HCT116 (cell line): Measurements from ENCODE around the gene LSM4. TPM values are rescaled to one million over a fixed set of nuclear protein-coding genes. Genes with fewer than 3 reads are reported as not detected.

Experiments used
- ATAC-seq: fragments of 200-7000 bp; cut with Tn5 transposase; 2 replicates; pipeline ENCODE4 v1.9.1; 2020; ENCODE audit warnings: mild to moderate bottlenecking, moderate library complexity
- BruUV-seq: library from RNA; stranded (reverse); fragments of 400-500 nt; replicated peaks from 2 replicates; lab custom pipeline; 2021; lab: Mats Ljungman, UMichigan
- CTCF ChIA-PET: fragments of 300-600 bp; sonication (Branson Sonifier 250); formaldehyde crosslinking; loops from one replicate; lab custom pipeline; 2021; ENCODE audit warnings: antibody characterized with exemption; lab: Charles Lee
- POLR2A ChIA-PET: fragments of 300-600, 350-600 bp; sonication (Branson Sonifier 250); formaldehyde crosslinking; loops from one replicate; lab custom pipeline; 2021; ENCODE audit warnings: antibody characterized with exemption; lab: Charles Lee
- RAD21 ChIA-PET, 2 experiments: fragments of 300-600 bp; sonication (Branson Sonifier 250); formaldehyde crosslinking; loops; one replicate each; lab custom pipeline; 2023; ENCODE audit warnings: low total read pairs in 2 of 2; ENCODE audit not compliant: uncharacterized antibody in 2 of 2, unreplicated experiment in 2 of 2, low non-redundant PET in 1 of 2; lab: Charles Lee
- DNase-seq: peaks from one replicate; pipeline ENCODE4 v3.0.0-alpha.2; 2010; ENCODE audit warnings: low read depth, low spot score
- H2AFZ ChIP-seq: fragments of 200-600 bp; shearing (Covaris generic), sonication (generic); 2 replicates; pipeline ENCODE4 v1.6.1; 2017; ENCODE audit warnings: low read depth, mixed run types, mixed read lengths, antibody characterized with exemption, low read length; ENCODE audit not compliant: poor library complexity, severe bottlenecking
- H3K27ac ChIP-seq: 2 replicates; pipeline ENCODE4 v1.5.1; 2012; ENCODE audit warnings: low read depth, low read length
- H3K27me3 ChIP-seq: fragments of 200-600 bp; sonication (generic); 2 replicates; pipeline ENCODE4 v1.6.1; 2016; ENCODE audit warnings: mixed run types, low read length, mixed read lengths; ENCODE audit not compliant: insufficient read depth
- H3K36me3 ChIP-seq, 2 experiments: fragments of 200-500 bp in 1 of 2; fragments of 200-600 bp in 1 of 2; sonication (Bioruptor generic) in 1 of 2; sonication (generic) in 1 of 2; 2 replicates each; pipeline versions ENCODE4 v1.5.1 to v1.6.1; 2014 to 2016; ENCODE audit warnings: low read length in 2 of 2, inconsistent platforms in 1 of 2, mixed read lengths in 1 of 2, mixed run types in 1 of 2; ENCODE audit not compliant: insufficient read depth in 2 of 2, control insufficient read depth in 1 of 2
- H3K4me1 ChIP-seq, 2 experiments: fragments of 200-600 bp in 1 of 2; sonication (generic) in 1 of 2; 2 replicates each; pipeline versions ENCODE4 v1.5.1 to v1.6.1; 2012 to 2017; ENCODE audit warnings: low read length in 2 of 2, inconsistent platforms in 1 of 2, mild to moderate bottlenecking in 1 of 2, mixed read lengths in 1 of 2, mixed run types in 1 of 2, moderate library complexity in 1 of 2; ENCODE audit not compliant: insufficient read depth in 2 of 2, control insufficient read depth in 1 of 2
- H3K4me2 ChIP-seq: fragments of 200-600 bp; sonication (generic); 2 replicates; pipeline ENCODE4 v1.6.1; 2017; ENCODE audit warnings: mixed run types, low read length, mixed read lengths
- H3K4me3 ChIP-seq, 2 experiments: fragments of 200-600 bp in 1 of 2; sonication (generic) in 1 of 2; replicated peaks in 1 of 2; 2 replicates each; pipeline ENCODE4 v1.5.1; 2011 to 2016; ENCODE audit warnings: low read length in 2 of 2, control low read depth in 1 of 2, low read depth in 1 of 2, mild to moderate bottlenecking in 1 of 2, mixed read lengths in 1 of 2, mixed run types in 1 of 2
- H3K79me2 ChIP-seq: fragments of 200-600 bp; sonication (generic); 2 replicates; pipeline ENCODE4 v1.6.1; 2017; ENCODE audit warnings: mild to moderate bottlenecking, mixed run types, low read length, moderate library complexity, mixed read lengths; ENCODE audit not compliant: insufficient read depth
- H3K9ac ChIP-seq: fragments of 200-600 bp; sonication (generic); 2 replicates; pipeline ENCODE4 v1.6.1; 2016; ENCODE audit warnings: low read length, mixed read lengths
- H3K9me2 ChIP-seq: fragments of 200-600 bp; sonication (generic), shearing (Covaris generic); 2 replicates; pipeline ENCODE4 v1.6.1; 2017; ENCODE audit warnings: mixed run types, mild to moderate bottlenecking, moderate library complexity; ENCODE audit not compliant: insufficient read depth
- H3K9me3 ChIP-seq, 2 experiments: fragments of 200-500 bp in 1 of 2; fragments of 200-600 bp in 1 of 2; sonication (Bioruptor generic) in 1 of 2; sonication (generic) in 1 of 2; 2 replicates each; pipeline ENCODE4 v1.6.1; 2014 to 2017; ENCODE audit warnings: low read length in 2 of 2, mixed read lengths in 2 of 2, inconsistent platforms in 1 of 2, low read depth in 1 of 2, mild to moderate bottlenecking in 1 of 2, mixed run types in 1 of 2, moderate library complexity in 1 of 2; ENCODE audit not compliant: control insufficient read depth in 1 of 2, insufficient read depth in 1 of 2
- H4K20me1 ChIP-seq: fragments of 200-600 bp; sonication (generic), shearing (Covaris generic); 2 replicates; pipeline ENCODE4 v1.6.1; 2017; ENCODE audit warnings: mixed run types, mild to moderate bottlenecking, moderate library complexity; ENCODE audit not compliant: insufficient read depth
- CBX3 ChIP-seq: IDR thresholded peaks from 2 replicates; pipeline ENCODE4 v1.6.1; 2012; ENCODE audit warnings: low read depth
- CEBPB ChIP-seq: IDR thresholded peaks from 2 replicates; pipeline ENCODE4 v1.6.1; 2012; ENCODE audit warnings: low read depth
- EZH2 ChIP-seq: fragments of 200-600 bp; sonication (generic); IDR thresholded peaks from 2 replicates; pipeline ENCODE4 v1.6.1; 2017; ENCODE audit warnings: antibody characterized with exemption, mixed run types
- RAD21 ChIP-seq: IDR thresholded peaks from 2 replicates; pipeline ENCODE4 v1.6.1; 2012; ENCODE audit warnings: low read depth, mild to moderate bottlenecking
- YY1 ChIP-seq: IDR thresholded peaks from 2 replicates; pipeline ENCODE4 v1.6.1; 2011; ENCODE audit warnings: low read length, low read depth, moderate library complexity, mild to moderate bottlenecking; ENCODE audit not compliant: insufficient replicate concordance; ENCODE audit errors: extremely low read depth
- ZNF274 ChIP-seq: fragments of 200-500 bp; sonication (Bioruptor generic); IDR thresholded peaks from 2 replicates; pipeline ENCODE4 v1.6.1; 2014; ENCODE audit warnings: mild to moderate bottlenecking, low read depth, low read length, inconsistent platforms
- intact Hi-C: fragments of 100-400 bp; cut with micrococcal nuclease; formaldehyde crosslinking; loops from 2 replicates; pipeline ENCODE4 v1.10.0; 2022
- total RNA-seq: library from RNA; stranded (reverse); gene quantifications from one replicate; pipeline ENCODE4 v1.2.1, GENCODE V29; 2021; ENCODE audit not compliant: unreplicated experiment
- TF ChIP-seq, protein P1 (sequence below): IDR thresholded peaks from 2 replicates; pipeline ENCODE4 v1.6.1; 2012

The LSM4 gene
- total RNA-seq, 1 experiment from 2014 or later, result 400 TPM

DNA sequence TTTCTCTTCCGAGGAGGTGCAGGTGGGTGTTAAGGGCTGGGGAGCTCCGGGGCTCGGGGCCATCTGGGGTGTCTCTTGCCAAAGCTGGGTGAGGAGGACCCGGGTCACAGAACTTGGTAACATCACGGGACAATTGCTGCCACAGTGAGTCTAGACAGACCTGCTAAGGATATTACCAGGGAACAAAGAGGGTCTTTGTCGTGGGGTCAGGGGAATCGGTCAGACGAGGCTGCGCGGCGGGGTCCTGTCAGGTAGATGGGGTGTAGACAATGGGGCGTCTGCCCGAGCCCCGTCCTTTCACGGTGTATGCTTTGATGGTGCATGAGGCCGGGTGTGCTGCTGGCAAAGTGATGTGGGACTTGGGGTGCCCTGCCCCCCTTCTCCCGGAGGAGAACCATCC is 25.3 kb upstream of the LSM4 start:
- Histone ChIP-seq H3K9me2 (no peaks in the 10 kb centered on the region), H4K20me1 (no peaks in the 10 kb centered on the region), H3K4me1 (peaks cover 26 to 40% of the 10 kb centered on the region in 2 experiments), H3K4me3 (no peak overlapping the region), H3K9ac (no peak overlapping the region), H3K27me3 (no peaks in the 10 kb centered on the region), H2AFZ (no peak overlapping the region), H3K27ac (no peak overlapping the region), H3K79me2 (no peaks in the 10 kb centered on the region), H3K9me3 (no peaks in the 10 kb centered on the region), H3K36me3 (no peaks in the 10 kb centered on the region; a peak in 2 of 4 replicates), H3K4me2 (no peak overlapping the region)
- ChIA-PET RAD21 (no interaction called here), CTCF (interaction anchor here (1.4 kb wide), 2 partner anchors 9 to 66 kb away, joined by 3 to 4 read pairs; no protein-coding TSS in a partner anchor), POLR2A (interaction anchor here (1.6 to 1.7 kb wide), 2 partner anchors 32 to 42 kb away, joined by 3 to 10 read pairs; no protein-coding TSS in a partner anchor)
- BruUV-seq, result no TSS peak
- TF ChIP-seq CBX3 (no peak), CEBPB (no peak)
- ATAC-seq (no peak), DNase-seq (no peak)
- intact Hi-C loops, result loop anchor here (2.0 kb wide), 1 partner anchor 39 kb away; the partner anchor contains the start of gene GDF15

DNA sequence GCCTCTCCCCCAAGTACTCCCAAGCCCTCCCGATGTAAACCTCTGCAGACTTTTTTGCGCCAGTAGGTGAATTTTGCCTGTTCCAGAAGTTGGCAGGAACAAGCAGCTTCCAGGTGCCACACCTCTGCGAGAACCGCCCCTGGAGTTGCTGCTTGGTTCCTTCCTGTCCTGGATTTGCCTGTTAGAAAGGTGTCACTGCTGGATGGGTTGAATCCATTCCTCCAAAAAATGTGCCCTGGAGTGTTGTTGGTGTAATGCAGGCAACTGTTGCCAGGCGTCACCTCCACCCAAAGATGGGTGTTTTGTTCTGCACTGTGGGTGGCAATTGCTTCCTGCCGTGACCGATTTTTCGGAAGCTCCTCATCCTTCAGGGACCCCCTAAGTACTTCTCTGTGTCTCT is 23.2 kb upstream of the LSM4 start:
- Histone ChIP-seq H3K27ac (no peak overlapping the region), H3K36me3 (no peaks in the 10 kb centered on the region; a peak in 2 of 4 replicates), H3K4me1 (peaks cover 28 to 60% of the 10 kb centered on the region in 2 experiments), H3K79me2 (no peaks in the 10 kb centered on the region), H3K4me2 (peak overlapping the region; percentile 59), H4K20me1 (no peaks in the 10 kb centered on the region), H3K4me3 (no peak overlapping the region), H3K27me3 (no peaks in the 10 kb centered on the region), H3K9ac (0 out of 2 replicates have a peak overlapping the region, but pooled peaks have one; percentile 17), H3K9me3 (no peaks in the 10 kb centered on the region), H3K9me2 (no peaks in the 10 kb centered on the region), H2AFZ (no peak overlapping the region)
- ChIA-PET CTCF (interaction anchor here (1.1 kb wide), 1 partner anchor 67 kb away, joined by 4 read pairs; no protein-coding TSS in a partner anchor), RAD21 (interaction anchor here in 1 of 2 experiments (0.7 kb wide), 1 partner anchor 138 kb away, joined by 5 read pairs; no protein-coding TSS in a partner anchor), POLR2A (interaction anchor here (1.2 to 1.6 kb wide), 3 partner anchors 8 to 68 kb away, joined by 3 read pairs; partner anchors contain the start of gene GDF15)
- no peak for TF ChIP-seq CBX3
- TF ChIP-seq EZH2, result no peak
- no peak for TF ChIP-seq YY1
- TF ChIP-seq, protein P1, sequence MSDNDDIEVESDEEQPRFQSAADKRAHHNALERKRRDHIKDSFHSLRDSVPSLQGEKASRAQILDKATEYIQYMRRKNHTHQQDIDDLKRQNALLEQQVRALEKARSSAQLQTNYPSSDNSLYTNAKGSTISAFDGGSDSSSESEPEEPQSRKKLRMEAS, result no peak
- TF ChIP-seq ZNF274, result no peak
- TF ChIP-seq RAD21, result no peak
- intact Hi-C loops, result no loop called here
- ATAC-seq (peak; percentile 53), DNase-seq (no peak)
- BruUV-seq, result no TSS peak
